SU-DHL-6 (cell line): Measurements from ENCODE around the gene EDDM13.

ENCODE experiments used
- CTCF ChIP-seq: fragments of 200-600 bp; sonication (generic); IDR thresholded peaks from one replicate; pipeline ENCODE4 v1.5.1; 2017; ENCODE audit warnings: antibody characterized with exemption, mild to moderate bottlenecking, low read length, moderate library complexity; ENCODE audit not compliant: insufficient read depth, poor library complexity, severe bottlenecking
- EZH2phosphoT487 ChIP-seq: fragments of 200-600 bp; sonication (generic), shearing (Covaris generic); conservative IDR thresholded peaks from 2 replicates; pipeline ENCODE4 v1.6.1; 2018; ENCODE audit warnings: mild to moderate bottlenecking, antibody characterized with exemption, low read length, moderate library complexity, mixed read lengths

GRCh38 chr19:56271151-56271550, 1.4 kb upstream of the EDDM13 start:
- TF ChIP-seq CTCF (no peak), EZH2phosphoT487 (no peak)
